Neural crest cell (in vitro differentiated cells): Measurements from ENCODE around the gene MOV10L1. TPM values are rescaled to one million over a fixed set of nuclear protein-coding genes. Genes with fewer than 3 reads are reported as not detected.
"Not testable (repeated sequence)": the region's sequence is repeated elsewhere in the genome, so short reads cannot be mapped to it uniquely, and the experiment has no call there.

Experiments used
- DNase-seq: peaks from one replicate; pipeline ENCODE4 v3.0.0; 2021; ENCODE audit warnings: low read depth, mixed read lengths, low spot score
- H3K27ac Mint-ChIP-seq: one replicate; pipeline ENCODE4 v1.8.0; 2021; ENCODE audit warnings: mild to moderate bottlenecking, mixed read lengths; ENCODE audit not compliant: unreplicated experiment
- H3K27me3 Mint-ChIP-seq: 2 replicates; pipeline ENCODE4 v1.8.0; 2021; ENCODE audit warnings: low read depth, mild to moderate bottlenecking, mixed read lengths
- H3K36me3 Mint-ChIP-seq: 2 replicates; pipeline ENCODE4 v1.8.0; 2021; ENCODE audit warnings: low read depth, mild to moderate bottlenecking, mixed read lengths
- H3K4me1 Mint-ChIP-seq: 2 replicates; pipeline ENCODE4 v1.8.0; 2021; ENCODE audit warnings: mixed read lengths
- H3K4me3 Mint-ChIP-seq: one replicate; pipeline ENCODE4 v1.8.0; 2021; ENCODE audit warnings: mild to moderate bottlenecking, mixed read lengths
- H3K9me3 Mint-ChIP-seq: 2 replicates; pipeline ENCODE4 v1.8.0; 2021; ENCODE audit warnings: mixed read lengths
- CTCF ChIP-seq: fragments of 200-600 bp; sonication (generic); conservative IDR thresholded peaks from 2 replicates; pipeline ENCODE4 v1.5.0; 2021; ENCODE audit warnings: antibody characterized with exemption, mild to moderate bottlenecking
- total RNA-seq: library from RNA; stranded (reverse); gene quantifications from 2 replicates; pipeline ENCODE4 v1.2.1, GENCODE V29; 2021

Gene MOV10L1
- total RNA-seq, 1 donor from 2014 or later = not detected

- no peak for DNase-seq
- H3K9me3 Mint-ChIP-seq = peaks cover 4% of the 10 kb centered on the region
- TF ChIP-seq CTCF = no peak
- H3K4me1 Mint-ChIP-seq = peaks cover 20% of the 10 kb centered on the region
- H3K27ac Mint-ChIP-seq = no peak overlapping the region
- H3K36me3 Mint-ChIP-seq = peaks cover 2% of the 10 kb centered on the region
- no peak overlapping the region for H3K4me3 Mint-ChIP-seq
- H3K27me3 Mint-ChIP-seq = no peaks in the 10 kb centered on the region
Measured at GRCh38 chr22:50086526-50086925, 3.3 kb upstream of the MOV10L1 start.

GRCh38 chr22:50086975-50087374, 2.8 kb upstream of the MOV10L1 start:
- H3K4me3 Mint-ChIP-seq, H3K27ac Mint-ChIP-seq, DNase-seq, H3K36me3 Mint-ChIP-seq, H3K27me3 Mint-ChIP-seq, H3K9me3 Mint-ChIP-seq: not testable (repeated sequence)
- H3K4me1 Mint-ChIP-seq = peaks cover 20% of the 10 kb centered on the region

- Mint-ChIP-seq H3K4me3 (no peak overlapping the region), H3K27me3 (no peaks in the 10 kb centered on the region)
Measured at GRCh38 chr22:50087646-50088045, 2.2 kb upstream of the MOV10L1 start.

GRCh38 chr22:50088096-50088495, 1.7 kb upstream of the MOV10L1 start:
- no peak for DNase-seq
- no peak for TF ChIP-seq CTCF
- Mint-ChIP-seq H3K27ac (no peak overlapping the region), H3K4me3 (no peak overlapping the region), H3K36me3 (peaks cover 2% of the 10 kb centered on the region), H3K4me1 (peaks cover 16% of the 10 kb centered on the region), H3K9me3 (peaks cover 4% of the 10 kb centered on the region), H3K27me3 (no peaks in the 10 kb centered on the region)

More at GRCh38 chr22:50087646-50088045, 2.2 kb upstream of the MOV10L1 start:
- Mint-ChIP-seq H3K4me1 (peaks cover 20% of the 10 kb centered on the region), H3K9me3 (peaks cover 4% of the 10 kb centered on the region), H3K36me3 (peaks cover 2% of the 10 kb centered on the region), H3K27ac (peak overlapping the region; percentile 84)
- DNase-seq = no peak
- no peak for TF ChIP-seq CTCF

- Mint-ChIP-seq H3K9me3 (peaks cover 4% of the 10 kb centered on the region), H3K36me3 (peaks cover 2% of the 10 kb centered on the region), H3K4me1 (peaks cover 13% of the 10 kb centered on the region), H3K27me3 (no peaks in the 10 kb centered on the region), H3K4me3 (no peak overlapping the region), H3K27ac (no peak overlapping the region)
- no peak for TF ChIP-seq CTCF
- no peak for DNase-seq
Measured at GRCh38 chr22:50089231-50089630, 575 bp upstream of the MOV10L1 start.

- Mint-ChIP-seq H3K27ac (no peak overlapping the region), H3K9me3 (peaks cover 4% of the 10 kb centered on the region), H3K4me3 (no peak overlapping the region), H3K36me3 (peaks cover 2% of the 10 kb centered on the region), H3K4me1 (peaks cover 4% of the 10 kb centered on the region), H3K27me3 (no peaks in the 10 kb centered on the region)
- no peak for DNase-seq
- no peak for TF ChIP-seq CTCF
Measured at GRCh38 chr22:50090412-50090714, 557 bp downstream of the MOV10L1 start.
